ENCODE measurements around the gene RNASE11. TPM values are rescaled to one million over a fixed set of nuclear protein-coding genes. Genes with fewer than 3 reads are reported as not detected.
"Not testable (repeated sequence)": the region's sequence is repeated elsewhere in the genome, so short reads cannot be mapped to it uniquely, and the experiment has no call there.

The RNASE11 gene
- total and polyA plus RNA-seq, 12 donors, result not detected

- Histone ChIP-seq H3K27me3 (no peaks in the 10 kb centered on the region), H3K36me3 (no peaks in the 10 kb centered on the region), H3K9me3 (peaks cover 0 to 31% (median 13%) of the 10 kb centered on the region in 11 donors), H3K4me3 (no peak overlapping the region), H3K27ac (no peak overlapping the region), H3K4me1 (no peaks in the 10 kb centered on the region)
- no peak for TF ChIP-seq CTCF (IDR thresholded peaks at IDR 0.05)
- no peak for DNase-seq
- WGBS, 2 donors, result 75 to 79% methylated on average over 3 of the region's 3 CpGs
- intact Hi-C loops (cut with DNase I), result no loop called here
- ATAC-seq, result no peak
Observed at GRCh38 chr14:20568393-20568792, 19.4 kb downstream of the RNASE11 start.

GRCh38 chr14:20567199-20567598 is 20.6 kb downstream of the RNASE11 start:
- DNase-seq; H3K4me3 ChIP-seq; H3K4me1 ChIP-seq; ATAC-seq; H3K36me3 ChIP-seq; H3K27me3 ChIP-seq; H3K27ac ChIP-seq; intact Hi-C loops (cut with DNase I): not testable (repeated sequence)
- H3K9me3 ChIP-seq, result peaks cover 0 to 31% (median 13%) of the 10 kb centered on the region in 11 donors
- 77 to 81% methylated on average over 1 of the region's 1 CpG for WGBS, 2 donors

GRCh38 chr14:20564501-20564997 is 23.3 kb downstream of the RNASE11 start:
- no peak for DNase-seq
- Histone ChIP-seq H3K36me3 (no peaks in the 10 kb centered on the region), H3K27ac (no peak overlapping the region), H3K4me1 (no peaks in the 10 kb centered on the region), H3K4me3 (no peak overlapping the region), H3K9me3 (peaks cover 0 to 26% (median 10%) of the 10 kb centered on the region in 11 donors), H3K27me3 (no peaks in the 10 kb centered on the region)
- intact Hi-C loops (cut with DNase I), result no loop called here
- no peak for TF ChIP-seq CTCF (IDR thresholded peaks at IDR 0.05)
- no peak for ATAC-seq
- WGBS, 2 donors, result 80 to 86% methylated on average over 2 of the region's 2 CpGs

- Histone ChIP-seq H3K27ac (no peak overlapping the region), H3K27me3 (no peaks in the 10 kb centered on the region), H3K9me3 (peaks cover 0 to 21% (median 4%) of the 10 kb centered on the region in 11 donors), H3K4me3 (no peak overlapping the region), H3K4me1 (no peaks in the 10 kb centered on the region), H3K36me3 (no peaks in the 10 kb centered on the region)
- DNase-seq, result no peak
- intact Hi-C loops (cut with DNase I), result no loop called here
- TF ChIP-seq CTCF (IDR thresholded peaks at IDR 0.05), result no peak
- 47 to 82% methylated on average over 1 of the region's 1 CpG for WGBS, 2 donors
- no peak for ATAC-seq
Observed at GRCh38 chr14:20563971-20564370, 23.8 kb downstream of the RNASE11 start.

GRCh38 chr14:20560961-20561360 is 26.8 kb downstream of the RNASE11 start, which contains the start of gene RNASE9:
Gene RNASE9 (minus strand): TSS chr14:20561047.
- H3K4me3 ChIP-seq, result no peak within 1 kb of the TSS
- DNase-seq (no peak), ATAC-seq (no peak)
- H3K4me1 ChIP-seq, result no peaks in the 10 kb centered on the region
- intact Hi-C loops (cut with DNase I), result no loop called here
- no peak for TF ChIP-seq CTCF (IDR thresholded peaks at IDR 0.05)
- no peaks in the 10 kb centered on the region for H3K9me3 ChIP-seq
- H3K27ac ChIP-seq, result no peak within 1 kb of the TSS
- WGBS, 2 donors, result 95% methylated on average over 3 of the region's 3 CpGs
- H3K36me3 ChIP-seq, result no peaks in the 10 kb centered on the region
- H3K27me3 ChIP-seq, result no peaks in the 10 kb centered on the region

Measured in heart right ventricle (tissue), 16 donors.